Effector memory CD8-positive, alpha-beta T cell (primary cell): ENCODE results near the gene ARID4B.
A peak's percentile ranks its signal among the peaks of the same experiment; 100 is the strongest.
"Not testable (repeated sequence)": the region's sequence is repeated elsewhere in the genome, so short reads cannot be mapped to it uniquely, and the experiment has no call there.

ENCODE experiments used
- ATAC-seq: fragments of 150-1000 bp; cut with Tn5 transposase; replicated peaks from 2 replicates; pipeline ENCODE4 v1.10.0; 2021; ENCODE audit warnings: mild to moderate bottlenecking, moderate library complexity
- DNase-seq, 3 experiments: peaks; one replicate each; pipeline ENCODE4 v3.0.0; 2021
- H3K27ac Mint-ChIP-seq, 2 donors: one replicate each; pipeline ENCODE4 v1.8.0; 2022; ENCODE audit warnings: mild to moderate bottlenecking in 2 of 2, mixed read lengths in 2 of 2, moderate library complexity in 2 of 2
- H3K27me3 Mint-ChIP-seq, 2 donors: one replicate each; pipeline ENCODE4 v1.8.0; 2022; ENCODE audit warnings: mixed read lengths in 2 of 2
- H3K36me3 Mint-ChIP-seq: one replicate; pipeline ENCODE4 v1.8.0; 2022; ENCODE audit warnings: mild to moderate bottlenecking, moderate library complexity, mixed read lengths; ENCODE audit not compliant: insufficient read depth
- H3K4me1 Mint-ChIP-seq, 2 donors: one replicate each; pipeline ENCODE4 v1.8.0; 2022; ENCODE audit warnings: low read depth in 2 of 2, mixed read lengths in 2 of 2
- H3K4me3 Mint-ChIP-seq, 2 donors: one replicate each; pipeline ENCODE4 v1.8.0; 2022; ENCODE audit warnings: mild to moderate bottlenecking in 2 of 2, mixed read lengths in 2 of 2, moderate library complexity in 2 of 2
- H3K9me3 Mint-ChIP-seq, 2 donors: one replicate each; pipeline ENCODE4 v1.8.0; 2022; ENCODE audit warnings: mixed read lengths in 2 of 2

ARID4B gene

GRCh38 chr1:235206533-235207208, 121.3 kb downstream of the ARID4B start:
- no peaks in the 10 kb centered on the region for H3K27me3 Mint-ChIP-seq
- no peak overlapping the region for H3K4me3 Mint-ChIP-seq
- no peak for DNase-seq
- peak; percentile 65 for ATAC-seq
- H3K36me3 Mint-ChIP-seq: peaks cover 38% of the 10 kb centered on the region
- peak overlapping the region; percentile 4 to 53 for H3K27ac Mint-ChIP-seq
- H3K9me3 Mint-ChIP-seq: no peaks in the 10 kb centered on the region
- H3K4me1 Mint-ChIP-seq: peaks cover 6 to 31% of the 10 kb centered on the region in 2 donors

- DNase-seq: no peak
- H3K27ac Mint-ChIP-seq: peak overlapping the region in 1 of 2 donors; percentile 53
- H3K27me3 Mint-ChIP-seq: no peaks in the 10 kb centered on the region
- H3K36me3 Mint-ChIP-seq: peaks cover 34% of the 10 kb centered on the region
- H3K9me3 Mint-ChIP-seq: no peaks in the 10 kb centered on the region
- ATAC-seq: no peak
- no peak overlapping the region for H3K4me3 Mint-ChIP-seq
- H3K4me1 Mint-ChIP-seq: peaks cover 6 to 31% of the 10 kb centered on the region in 2 donors
Observed at GRCh38 chr1:235205687-235206086, 122.3 kb downstream of the ARID4B start.

GRCh38 chr1:235203428-235203827, 124.6 kb downstream of the ARID4B start:
- Mint-ChIP-seq H3K27me3 (no peaks in the 10 kb centered on the region), H3K4me1 (peaks cover 7 to 39% of the 10 kb centered on the region in 2 donors), H3K27ac (no peak overlapping the region), H3K9me3 (no peaks in the 10 kb centered on the region), H3K4me3 (no peak overlapping the region), H3K36me3 (peaks cover 25% of the 10 kb centered on the region)
- DNase-seq (no peak), ATAC-seq (no peak)

GRCh38 chr1:235202447-235202846, 125.5 kb downstream of the ARID4B start:
- peaks cover 21% of the 10 kb centered on the region for H3K36me3 Mint-ChIP-seq
- not testable (repeated sequence) for DNase-seq, H3K9me3 Mint-ChIP-seq, H3K27me3 Mint-ChIP-seq, H3K4me3 Mint-ChIP-seq, ATAC-seq
- H3K4me1 Mint-ChIP-seq: peaks cover 8 to 37% of the 10 kb centered on the region in 2 donors
- H3K27ac Mint-ChIP-seq: peak overlapping the region in 1 of 2 donors; percentile 16

- ATAC-seq (no peak), DNase-seq (no peak)
- H3K36me3 Mint-ChIP-seq: peaks cover 44% of the 10 kb centered on the region
- H3K27me3 Mint-ChIP-seq: no peaks in the 10 kb centered on the region
- H3K4me3 Mint-ChIP-seq: no peak overlapping the region
- peaks cover 1 to 13% of the 10 kb centered on the region in 2 donors for H3K4me1 Mint-ChIP-seq
- H3K9me3 Mint-ChIP-seq: no peaks in the 10 kb centered on the region
- peak overlapping the region in 1 of 2 donors; percentile 9 for H3K27ac Mint-ChIP-seq
Observed at GRCh38 chr1:235199441-235199840, 128.5 kb downstream of the ARID4B start.

GRCh38 chr1:235190431-235190830, 137.5 kb downstream of the ARID4B start:
- Mint-ChIP-seq H3K36me3 (peaks cover 78% of the 10 kb centered on the region), H3K4me1 (peaks cover 1 to 19% of the 10 kb centered on the region in 2 donors), H3K4me3 (no peak overlapping the region), H3K27me3 (no peaks in the 10 kb centered on the region), H3K9me3 (no peaks in the 10 kb centered on the region), H3K27ac (peak overlapping the region; percentile 20 to 90)
- ATAC-seq (no peak), DNase-seq (no peak)

GRCh38 chr1:235187316-235187715, 140.7 kb downstream of the ARID4B start:
- Mint-ChIP-seq H3K27me3 (no peaks in the 10 kb centered on the region), H3K9me3 (no peaks in the 10 kb centered on the region), H3K4me1 (peaks cover 6 to 29% of the 10 kb centered on the region in 2 donors), H3K36me3 (peaks cover 63% of the 10 kb centered on the region), H3K27ac (peak overlapping the region in 1 of 2 donors; percentile 46), H3K4me3 (no peak overlapping the region)
- DNase-seq: no peak
- ATAC-seq: no peak

GRCh38 chr1:235181561-235182245, 146.3 kb downstream of the ARID4B start:
- peak overlapping the region in 1 of 2 donors; percentile 33 for H3K4me3 Mint-ChIP-seq
- ATAC-seq (peak; percentile 70), DNase-seq (no peak)
- no peaks in the 10 kb centered on the region for H3K9me3 Mint-ChIP-seq
- peaks cover 12 to 23% of the 10 kb centered on the region in 2 donors for H3K4me1 Mint-ChIP-seq
- peaks cover 60% of the 10 kb centered on the region for H3K36me3 Mint-ChIP-seq
- peak overlapping the region; percentile 61 to 84 for H3K27ac Mint-ChIP-seq
- H3K27me3 Mint-ChIP-seq: no peaks in the 10 kb centered on the region

GRCh38 chr1:235180916-235181460, 147.0 kb downstream of the ARID4B start:
- H3K4me1 Mint-ChIP-seq: peaks cover 12 to 23% of the 10 kb centered on the region in 2 donors
- peak overlapping the region; percentile 61 to 84 for H3K27ac Mint-ChIP-seq
- no peaks in the 10 kb centered on the region for H3K27me3 Mint-ChIP-seq
- no peak overlapping the region for H3K4me3 Mint-ChIP-seq
- ATAC-seq (no peak), DNase-seq (no peak)
- no peaks in the 10 kb centered on the region for H3K9me3 Mint-ChIP-seq
- peaks cover 60% of the 10 kb centered on the region for H3K36me3 Mint-ChIP-seq

GRCh38 chr1:235176486-235176885, 151.5 kb downstream of the ARID4B start:
- ATAC-seq: no peak
- H3K27ac Mint-ChIP-seq: no peak overlapping the region
- H3K36me3 Mint-ChIP-seq: peaks cover 75% of the 10 kb centered on the region
- H3K9me3 Mint-ChIP-seq: no peaks in the 10 kb centered on the region
- no peak overlapping the region for H3K4me3 Mint-ChIP-seq
- no peak for DNase-seq
- H3K4me1 Mint-ChIP-seq: peaks cover 2 to 6% of the 10 kb centered on the region in 2 donors
- no peaks in the 10 kb centered on the region for H3K27me3 Mint-ChIP-seq

GRCh38 chr1:235169986-235170385, 158.0 kb downstream of the ARID4B start:
- Mint-ChIP-seq H3K27me3 (no peaks in the 10 kb centered on the region), H3K4me1 (no peaks in the 10 kb centered on the region), H3K36me3 (peaks cover 78% of the 10 kb centered on the region), H3K9me3 (no peaks in the 10 kb centered on the region), H3K4me3 (no peak overlapping the region), H3K27ac (peak overlapping the region in 1 of 2 donors; percentile 6)
- ATAC-seq (no peak), DNase-seq (no peak)

- Mint-ChIP-seq H3K27ac (no peak overlapping the region), H3K9me3 (no peaks in the 10 kb centered on the region), H3K36me3 (peaks cover 68% of the 10 kb centered on the region), H3K27me3 (no peaks in the 10 kb centered on the region), H3K4me1 (no peaks in the 10 kb centered on the region), H3K4me3 (no peak overlapping the region)
- ATAC-seq (no peak), DNase-seq (no peak)
Observed at GRCh38 chr1:235168375-235168774, 159.6 kb downstream of the ARID4B start.

GRCh38 chr1:235161685-235162327, 166.2 kb downstream of the ARID4B start:
- no peaks in the 10 kb centered on the region for H3K27me3 Mint-ChIP-seq
- ATAC-seq (no peak), DNase-seq (no peak)
- H3K4me1 Mint-ChIP-seq: peaks cover 6 to 8% of the 10 kb centered on the region in 2 donors
- H3K9me3 Mint-ChIP-seq: no peaks in the 10 kb centered on the region
- H3K4me3 Mint-ChIP-seq: peak overlapping the region in 1 of 2 donors; percentile 96
- peak overlapping the region; percentile 97 to 98 for H3K27ac Mint-ChIP-seq
- H3K36me3 Mint-ChIP-seq: peaks cover 14% of the 10 kb centered on the region
